Skin epidermis (tissue), 12 donors: ENCODE measurements around the gene LGALS12.
A peak's percentile ranks its signal among the peaks of the same experiment; 100 is the strongest.

Source experiments
- H3K27ac ChIP-seq, 21 experiments: fragments of 200-600 bp; sonication (generic) in 11 of 21; one replicate each; pipeline ENCODE4 v1.5.0; 2020; ENCODE audit warnings: mild to moderate bottlenecking in 3 of 21, inconsistent platforms in 2 of 21, moderate library complexity in 2 of 21
- H3K4me3 ChIP-seq, 7 experiments: fragments of 200-600 bp; sonication (generic) in 2 of 7; one replicate each; pipeline ENCODE4 v1.5.0; 2020; ENCODE audit warnings: inconsistent platforms in 2 of 7, mild to moderate bottlenecking in 2 of 7, moderate library complexity in 1 of 7

The LGALS12 gene, protein sequence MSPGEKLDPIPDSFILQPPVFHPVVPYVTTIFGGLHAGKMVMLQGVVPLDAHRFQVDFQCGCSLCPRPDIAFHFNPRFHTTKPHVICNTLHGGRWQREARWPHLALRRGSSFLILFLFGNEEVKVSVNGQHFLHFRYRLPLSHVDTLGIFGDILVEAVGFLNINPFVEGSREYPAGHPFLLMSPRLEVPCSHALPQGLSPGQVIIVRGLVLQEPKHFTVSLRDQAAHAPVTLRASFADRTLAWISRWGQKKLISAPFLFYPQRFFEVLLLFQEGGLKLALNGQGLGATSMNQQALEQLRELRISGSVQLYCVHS

GRCh38 chr11:63505857-63506528, at the start of gene LGALS12:
Gene LGALS12, plus strand, starts transcription at chr11:63506084. Its CDS starts 375 bp downstream, at chr11:63506459.
- no peak within 1 kb of the TSS for H3K4me3 ChIP-seq
- peak within 1 kb of the TSS in 1 of 21 experiments; percentile 21 for H3K27ac ChIP-seq

DNA sequence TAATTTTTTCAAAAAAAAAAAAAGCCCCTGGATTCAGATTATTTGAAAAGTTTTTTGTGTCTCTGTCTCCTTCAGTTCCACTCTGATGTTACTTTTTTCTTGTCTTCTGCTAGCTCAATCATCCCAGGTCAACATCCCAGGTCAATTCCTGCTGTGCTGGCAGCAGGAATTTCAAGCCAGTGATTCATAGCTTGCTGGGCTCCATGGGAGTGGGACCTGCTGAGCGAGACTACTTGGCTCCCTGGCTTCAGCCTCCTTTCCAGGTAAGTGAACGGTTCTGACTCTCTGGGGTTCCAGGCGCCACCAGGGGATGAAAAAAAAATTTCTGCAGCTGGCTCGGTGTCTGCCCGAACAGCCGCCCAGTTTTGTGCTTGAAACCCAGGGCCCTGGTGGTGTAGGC, 46.3 kb upstream of the LGALS12 start:
- H3K4me3 ChIP-seq = no peak overlapping the region
- no peak overlapping the region for H3K27ac ChIP-seq

- Histone ChIP-seq H3K27ac (no peak overlapping the region), H3K4me3 (no peak overlapping the region)
These were observed 43.7 kb upstream of the LGALS12 start for GRCh38 chr11:63462137-63462536.

- H3K27ac ChIP-seq = no peak overlapping the region
- H3K4me3 ChIP-seq = no peak overlapping the region
These were observed 35.6 kb upstream of the LGALS12 start for GRCh38 chr11:63470311-63470710.

DNA sequence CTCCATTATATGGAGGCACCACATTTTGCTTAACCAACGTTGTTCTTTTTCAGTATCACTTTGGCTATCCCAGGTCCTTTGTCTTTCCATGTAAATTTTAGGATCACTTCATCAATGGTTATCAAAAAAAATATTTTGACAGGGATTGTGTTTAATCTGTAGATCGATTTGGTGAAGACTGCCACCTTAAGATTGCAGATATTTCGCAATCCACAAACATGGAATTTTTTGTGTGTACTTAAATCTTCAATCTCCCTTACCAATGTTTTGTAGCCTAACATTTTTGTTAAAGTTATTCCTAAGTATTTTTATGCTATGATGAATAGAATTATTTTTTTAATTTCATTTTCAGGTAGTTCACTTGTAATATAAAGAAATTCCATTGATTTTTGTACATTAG, 33.5 kb upstream of the LGALS12 start:
- no peak overlapping the region for H3K27ac ChIP-seq
- H3K4me3 ChIP-seq = no peak overlapping the region

- Histone ChIP-seq H3K4me3 (no peak overlapping the region), H3K27ac (no peak overlapping the region)
These were observed 29.3 kb upstream of the LGALS12 start for GRCh38 chr11:63476618-63477017.

DNA sequence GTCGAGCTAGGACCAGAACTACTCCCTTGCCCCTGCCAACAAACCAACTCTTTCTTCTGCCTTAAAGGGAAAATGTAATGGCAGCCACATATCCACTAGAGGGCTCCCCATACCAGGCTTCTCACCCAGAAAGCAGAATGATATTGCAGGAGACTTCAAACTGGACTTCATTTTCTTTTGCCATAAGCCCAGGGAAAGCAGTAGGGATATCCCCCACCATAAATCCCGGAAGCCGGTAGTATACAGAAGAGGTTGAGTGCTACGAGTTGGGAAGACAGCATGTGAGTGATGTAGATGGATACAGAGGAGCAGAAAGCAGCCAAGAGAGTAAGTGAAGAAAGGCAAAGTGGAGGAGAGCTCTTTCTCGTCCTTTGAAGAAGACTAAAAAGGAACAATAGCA, 27.0 kb upstream of the LGALS12 start:
- H3K27ac ChIP-seq = no peak overlapping the region
- H3K4me3 ChIP-seq = no peak overlapping the region

GRCh38 chr11:63480039-63480438, 25.8 kb upstream of the LGALS12 start:
- Histone ChIP-seq H3K4me3 (no peak overlapping the region), H3K27ac (no peak overlapping the region)

DNA sequence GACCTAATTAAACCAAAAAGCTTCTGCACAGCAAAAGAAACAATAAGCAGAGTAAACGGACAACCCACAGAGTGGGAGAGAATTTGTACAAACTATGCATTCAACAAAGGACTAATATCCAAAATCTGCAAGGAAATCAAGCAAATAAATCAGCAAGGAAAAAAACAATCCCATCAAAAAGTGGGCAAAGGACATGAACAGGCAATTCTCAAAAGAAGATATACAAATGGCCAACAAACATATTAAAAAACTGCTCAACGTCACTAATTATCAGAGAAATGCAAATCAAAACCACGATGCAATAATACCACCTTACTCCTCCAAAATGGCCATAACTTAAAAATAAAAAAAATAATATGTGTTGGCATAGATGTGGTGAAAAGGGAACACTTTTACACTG, 20.1 kb upstream of the LGALS12 start:
- H3K4me3 ChIP-seq = no peak overlapping the region
- no peak overlapping the region for H3K27ac ChIP-seq

DNA sequence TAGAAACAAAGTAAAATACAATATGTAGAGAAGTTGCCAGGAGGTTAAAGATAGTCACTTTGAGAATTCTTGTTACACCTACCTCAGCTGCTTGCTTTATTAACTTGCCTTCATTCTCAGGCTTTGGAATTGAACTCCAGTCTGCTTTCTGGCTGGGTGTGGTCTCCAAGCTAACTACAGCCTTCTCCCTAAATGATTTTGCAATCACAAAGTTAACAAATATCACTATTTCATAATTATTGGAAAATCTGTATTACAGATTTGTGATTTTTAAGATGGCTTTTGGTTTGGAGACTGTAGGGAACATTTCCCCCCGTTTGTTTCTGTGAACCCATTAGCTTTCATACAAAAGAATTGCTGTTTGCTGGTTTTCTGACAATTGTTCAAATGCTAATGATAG, 17.1 kb upstream of the LGALS12 start:
- peak overlapping the region in 1 of 21 experiments; percentile 11 for H3K27ac ChIP-seq
- no peak overlapping the region for H3K4me3 ChIP-seq

DNA sequence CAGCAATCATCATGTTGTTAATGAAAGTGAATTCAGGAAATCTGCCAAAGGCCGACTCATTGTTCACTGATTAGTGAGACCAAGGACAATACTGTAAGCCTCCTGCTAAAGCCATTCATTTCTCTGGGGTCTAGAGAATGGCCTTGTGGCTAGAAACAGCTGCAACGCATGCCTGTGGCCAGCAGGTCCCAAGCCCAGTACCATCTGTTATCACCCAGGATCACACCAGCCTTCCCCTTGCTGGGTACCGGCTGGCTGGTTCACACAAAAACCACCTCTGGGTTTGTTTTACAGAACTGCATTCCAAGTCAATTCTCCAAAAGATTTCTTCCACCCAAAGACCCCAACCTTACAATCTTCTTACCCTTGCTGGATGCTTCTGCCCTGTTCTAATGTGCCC, 16.0 kb upstream of the LGALS12 start:
- Histone ChIP-seq H3K4me3 (no peak overlapping the region), H3K27ac (peak overlapping the region in 2 of 21 experiments; percentile 13 to 59)

DNA sequence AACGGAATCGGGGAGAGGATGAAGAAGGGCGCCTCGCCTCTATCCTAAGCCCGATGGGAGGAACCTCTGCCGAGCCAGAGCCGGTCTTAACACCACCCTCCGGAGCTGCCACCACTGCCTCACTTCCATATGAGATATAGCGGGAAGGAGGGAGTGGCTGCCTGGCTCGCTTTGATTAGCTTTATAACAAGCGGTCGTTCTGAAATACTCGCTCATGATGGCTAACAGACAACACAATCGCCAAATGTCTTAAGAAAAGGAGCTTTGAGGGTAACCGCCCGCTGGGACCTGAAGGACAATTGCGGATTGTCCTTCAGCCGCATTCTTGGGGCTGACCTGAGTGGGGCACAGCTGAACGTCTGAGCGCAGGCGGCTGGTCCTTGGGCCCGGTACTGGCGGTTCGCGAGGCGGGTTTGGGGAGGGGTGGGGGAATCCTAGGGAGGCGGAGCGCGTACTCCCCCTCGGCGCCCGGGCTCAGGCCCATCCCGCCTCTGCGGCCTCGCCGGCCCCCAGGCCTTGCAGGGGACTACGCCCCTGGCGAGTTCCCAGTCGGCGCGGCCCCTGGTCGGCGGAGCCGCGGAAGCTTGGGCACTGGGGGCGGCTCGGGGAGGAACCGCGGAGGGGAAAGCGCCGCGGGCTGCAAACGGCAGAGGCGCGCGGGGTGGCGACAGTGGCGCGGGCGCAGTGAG, 15.2 kb upstream of the LGALS12 start, which contains the start of gene PLAAT5:
Gene PLAAT5 (minus strand): TSS at position 617 of the 689 bp plus-strand sequence. CDS start 133 bp downstream, at position 484.
- peak within 1 kb of the TSS in 9 of 21 experiments; percentile 19 to 66 (median 59) for H3K27ac ChIP-seq
- H3K4me3 ChIP-seq = peak within 1 kb of the TSS; percentile 18 to 55 (median 28)

GRCh38 chr11:63491240-63491587, 14.7 kb upstream of the LGALS12 start:
- H3K4me3 ChIP-seq = peak overlapping the region; percentile 18 to 55 (median 28)
- H3K27ac ChIP-seq = peak overlapping the region in 9 of 21 experiments; percentile 19 to 66 (median 59)

GRCh38 chr11:63491636-63492372, 14.1 kb upstream of the LGALS12 start:
- Histone ChIP-seq H3K4me3 (peak overlapping the region in 2 of 7 experiments; percentile 43 to 55), H3K27ac (peak overlapping the region in 1 of 21 experiments; percentile 19)

GRCh38 chr11:63492441-63492840, 13.4 kb upstream of the LGALS12 start:
- H3K4me3 ChIP-seq = no peak overlapping the region
- no peak overlapping the region for H3K27ac ChIP-seq

- no peak overlapping the region for H3K4me3 ChIP-seq
- no peak overlapping the region for H3K27ac ChIP-seq
These were observed 12.8 kb upstream of the LGALS12 start for GRCh38 chr11:63493127-63493526.

- Histone ChIP-seq H3K27ac (no peak overlapping the region), H3K4me3 (no peak overlapping the region)
These were observed 10.9 kb upstream of the LGALS12 start for GRCh38 chr11:63494975-63495374.

DNA sequence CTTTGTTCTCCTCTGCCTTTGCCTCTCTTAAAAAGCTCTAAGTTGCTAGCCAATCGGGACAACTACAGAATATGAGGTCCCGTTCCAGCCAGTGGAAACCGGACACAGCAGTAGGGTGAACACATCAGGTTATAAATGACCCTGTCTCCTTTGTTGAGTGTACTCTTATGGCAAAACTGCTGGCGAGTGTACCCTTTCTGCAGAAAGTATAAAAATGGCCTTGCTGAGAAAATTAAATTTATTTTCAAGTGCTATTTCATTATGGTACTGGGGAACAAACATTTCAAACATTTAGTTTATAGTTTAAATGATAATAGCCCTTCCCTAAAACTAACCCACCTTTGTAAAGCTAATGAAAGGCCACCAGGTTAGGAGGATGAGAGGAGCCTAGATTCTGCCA, 6.0 kb upstream of the LGALS12 start:
- Histone ChIP-seq H3K4me3 (no peak overlapping the region), H3K27ac (no peak overlapping the region)

DNA sequence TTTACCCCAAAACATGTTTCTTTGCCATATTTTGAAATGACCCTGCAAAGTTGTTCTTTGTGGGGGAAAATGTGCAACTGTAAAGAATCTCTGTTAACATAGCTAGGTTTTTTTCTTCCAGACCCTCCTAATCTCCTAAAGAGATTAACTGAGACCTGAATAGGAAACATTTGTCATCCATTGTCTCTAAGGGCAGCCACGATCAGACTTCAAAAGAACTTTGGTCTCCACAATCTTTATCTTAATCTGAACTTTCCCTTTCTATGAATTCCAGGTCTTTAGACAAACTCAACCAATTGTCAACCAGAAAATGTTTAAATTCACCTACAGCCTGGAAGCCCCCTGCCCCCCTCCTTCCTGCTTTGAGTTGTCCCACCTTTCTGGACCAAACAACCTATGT, 4.6 kb upstream of the LGALS12 start:
- H3K4me3 ChIP-seq = no peak overlapping the region

DNA sequence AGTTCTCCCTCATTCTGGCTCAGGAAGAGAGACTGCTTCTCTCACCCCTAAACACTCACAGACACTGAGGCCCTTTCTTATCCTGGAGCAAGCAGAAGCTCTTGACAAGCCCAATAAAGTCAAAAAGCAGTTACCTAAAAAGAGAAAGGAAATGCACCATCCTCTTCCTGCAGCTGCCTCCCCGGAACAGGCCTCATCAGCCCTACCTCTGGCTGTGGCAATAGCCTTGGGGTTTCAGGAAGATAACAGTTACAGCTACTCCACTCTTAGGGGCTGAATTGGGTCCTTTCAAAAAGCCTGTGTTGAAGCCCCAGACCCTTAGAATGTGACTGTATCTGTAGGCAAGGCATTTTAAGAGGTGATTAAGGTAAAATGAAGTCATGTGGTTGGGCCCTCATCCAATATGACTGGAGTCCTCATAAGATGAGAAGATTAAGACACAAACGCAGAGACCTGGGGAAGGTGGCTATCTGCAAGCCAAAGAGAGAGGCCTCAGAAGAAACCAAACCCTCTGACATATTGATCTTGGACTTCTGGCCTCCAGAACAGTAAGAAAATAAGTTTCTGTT, 3.5 kb upstream of the LGALS12 start:
- Histone ChIP-seq H3K27ac (no peak overlapping the region), H3K4me3 (no peak overlapping the region)

More for the DNA sequence above, 4.6 kb upstream of the LGALS12 start:
- no peak overlapping the region for H3K27ac ChIP-seq
